Activated effector memory CD4-positive, alpha-beta T cell treated with anti-CD3 and anti-CD28 coated beads, Interleukin-2, amount 50 U/mL, for 16 hours (primary cell): ENCODE data around the gene CACNB2.

Source experiments
- DNase-seq: peaks from one replicate; pipeline ENCODE4 v3.0.0-alpha.2; 2020

Gene CACNB2

DNA sequence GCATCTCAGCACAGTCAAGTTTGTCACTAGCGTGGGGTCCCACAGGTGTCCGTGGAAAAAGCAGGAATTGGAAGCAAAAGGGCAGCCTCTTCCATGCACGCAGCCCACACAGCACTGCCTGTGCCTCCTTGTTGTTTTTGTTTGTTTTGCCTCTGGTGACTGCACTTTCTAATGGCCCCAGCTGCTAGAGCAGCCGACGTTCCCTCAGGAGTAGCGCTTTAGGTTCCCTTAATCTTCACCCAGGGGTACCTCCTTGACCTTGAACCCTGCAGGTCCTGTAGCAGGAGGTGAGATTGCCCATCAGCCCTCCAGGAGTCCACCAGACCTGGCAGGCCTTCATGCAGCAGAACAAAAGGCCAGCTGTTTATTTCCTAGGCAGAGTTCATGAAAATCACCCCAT lies 210.1 kb downstream of the CACNB2 start:
- no peak for DNase-seq

DNA sequence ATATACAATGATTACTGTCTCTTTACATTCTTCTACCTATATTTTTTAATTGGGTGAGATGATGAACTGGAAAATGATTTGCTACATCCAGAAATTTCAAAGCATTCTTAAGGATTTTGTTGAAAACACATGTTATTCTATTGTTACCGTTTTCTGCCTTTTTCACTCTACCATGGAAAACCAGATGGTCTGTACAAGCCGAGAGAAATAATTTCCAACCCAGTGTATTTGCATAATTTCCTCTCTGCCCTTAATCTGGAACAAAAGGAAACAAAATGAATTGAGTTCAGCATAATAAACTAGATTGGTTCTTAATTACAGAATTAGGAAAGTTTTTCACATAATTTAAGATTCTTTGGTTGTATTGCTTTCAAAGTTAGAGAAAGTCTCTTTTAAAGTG lies 211.2 kb downstream of the CACNB2 start:
- DNase-seq: no peak

- no peak for DNase-seq
Observed at GRCh38 chr10:18352175-18352574, 212.0 kb downstream of the CACNB2 start.

DNA sequence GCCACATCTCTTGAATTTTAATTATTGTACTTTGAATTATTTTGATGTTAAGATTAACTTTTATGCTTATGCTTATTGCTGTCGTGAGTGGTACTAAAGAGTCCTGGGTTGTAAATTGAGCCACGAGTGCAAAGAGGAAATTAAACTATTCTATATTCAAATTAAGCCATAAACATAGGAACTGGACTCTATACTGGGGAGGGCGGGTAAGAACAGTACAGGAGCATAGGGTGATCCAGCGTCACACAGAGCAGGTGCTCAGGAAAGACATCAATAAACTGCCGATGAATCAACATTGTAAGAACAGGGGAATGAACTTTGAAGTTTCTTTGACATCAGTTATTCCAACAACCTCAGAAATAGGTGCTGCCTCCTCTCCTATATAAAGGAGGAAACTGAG lies 219.6 kb downstream of the CACNB2 start:
- DNase-seq: no peak

- DNase-seq: no peak
Observed at GRCh38 chr10:18362892-18363291, 222.7 kb downstream of the CACNB2 start.

- DNase-seq: no peak
Observed at GRCh38 chr10:18364987-18365775, 225.0 kb downstream of the CACNB2 start.

- DNase-seq: no peak
Observed at GRCh38 chr10:18367840-18368239, 227.6 kb downstream of the CACNB2 start.

DNA sequence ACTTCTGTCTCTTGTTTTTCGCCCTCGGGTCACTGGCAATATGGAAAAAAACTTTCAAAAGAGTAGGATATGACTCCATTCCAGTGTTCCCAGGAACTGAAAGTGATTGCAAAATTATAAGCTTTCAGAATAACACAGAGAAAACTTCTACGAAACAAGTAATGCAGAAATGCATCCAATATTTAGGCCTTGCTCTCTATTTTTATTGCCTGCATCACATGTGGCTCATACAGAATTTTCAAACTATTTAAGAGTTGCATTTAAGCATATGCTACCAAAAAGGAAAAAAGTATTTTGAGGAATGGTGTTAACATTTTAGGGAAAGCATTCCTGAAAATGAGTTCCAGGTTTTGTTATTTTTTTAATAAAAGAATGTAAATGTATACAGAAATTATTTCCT lies 228.0 kb downstream of the CACNB2 start:
- DNase-seq: no peak

GRCh38 chr10:18368682-18369081 lies 228.5 kb downstream of the CACNB2 start:
- no peak for DNase-seq

DNA sequence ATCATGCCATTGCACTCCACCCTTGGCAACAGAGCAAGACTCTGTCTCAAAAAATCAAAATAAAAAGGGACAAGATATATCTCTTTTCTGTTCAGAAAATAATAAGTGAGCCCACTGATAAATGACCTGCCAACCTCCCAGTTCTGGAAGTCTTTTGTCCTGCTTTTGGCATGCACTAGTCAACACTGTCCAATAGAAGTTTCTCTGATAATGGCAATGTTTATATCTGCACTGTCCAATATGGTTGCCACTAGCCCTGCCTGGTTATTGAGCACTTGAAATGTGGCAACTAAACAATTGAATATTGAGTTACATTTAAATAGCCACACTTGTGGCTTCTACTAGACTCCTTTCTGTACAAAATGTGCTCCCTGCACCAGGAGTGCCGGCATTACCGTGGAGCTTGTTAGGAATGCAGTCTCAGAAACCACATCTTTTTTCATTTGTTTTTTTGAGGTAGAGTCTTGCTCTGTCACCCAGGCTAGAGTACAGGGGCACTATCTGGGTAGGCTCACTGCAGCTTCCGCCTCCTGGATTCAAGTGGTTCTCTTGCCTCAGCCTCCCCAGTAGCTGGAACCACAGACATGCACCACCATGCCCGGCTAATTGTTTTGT lies 229.7 kb downstream of the CACNB2 start:
- DNase-seq: no peak

DNA sequence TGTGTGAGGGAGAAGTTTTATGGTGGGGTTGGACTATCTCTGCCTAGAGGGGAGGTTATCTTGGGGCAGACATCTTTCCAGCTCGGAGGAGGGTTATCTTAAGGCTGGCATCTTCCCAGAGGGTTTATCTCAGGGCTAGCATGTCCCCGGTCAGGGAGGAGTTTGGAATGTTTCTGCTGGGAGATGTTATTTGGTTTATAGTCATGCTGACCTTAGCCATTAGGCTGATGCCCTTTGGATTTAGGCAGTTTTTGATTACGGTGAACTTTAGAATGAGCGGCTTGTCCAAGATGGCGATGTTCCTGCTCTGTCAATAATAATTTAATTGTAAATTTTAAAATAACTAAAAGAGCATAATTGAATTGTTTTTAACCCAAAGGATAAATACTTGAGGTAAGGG lies 236.4 kb downstream of the CACNB2 start:
- DNase-seq: no peak

- DNase-seq: no peak
Observed at GRCh38 chr10:18377898-18378297, 237.7 kb downstream of the CACNB2 start.

GRCh38 chr10:18378766-18379165 lies 238.5 kb downstream of the CACNB2 start:
- DNase-seq: no peak

DNA sequence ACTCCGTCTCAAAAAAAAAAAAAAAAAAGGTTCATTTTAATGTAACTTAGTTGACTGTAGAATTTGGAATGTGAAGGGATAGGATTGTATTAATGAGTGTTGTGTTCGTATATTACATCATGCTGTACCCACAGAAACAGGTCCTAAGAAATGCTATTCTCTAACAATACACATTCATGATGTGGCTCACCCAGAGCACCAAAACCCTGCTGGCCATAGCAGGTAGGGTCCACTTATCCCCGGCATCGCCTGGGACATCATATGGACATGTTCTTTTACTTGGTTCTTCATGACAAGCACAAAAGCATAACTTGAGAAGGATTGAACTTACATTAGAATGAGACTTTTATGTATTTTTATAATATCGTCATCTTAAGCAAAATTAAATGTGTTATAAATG lies 241.5 kb downstream of the CACNB2 start:
- DNase-seq: no peak

- DNase-seq: no peak
Observed at GRCh38 chr10:18397906-18398305, 257.7 kb downstream of the CACNB2 start.

DNA sequence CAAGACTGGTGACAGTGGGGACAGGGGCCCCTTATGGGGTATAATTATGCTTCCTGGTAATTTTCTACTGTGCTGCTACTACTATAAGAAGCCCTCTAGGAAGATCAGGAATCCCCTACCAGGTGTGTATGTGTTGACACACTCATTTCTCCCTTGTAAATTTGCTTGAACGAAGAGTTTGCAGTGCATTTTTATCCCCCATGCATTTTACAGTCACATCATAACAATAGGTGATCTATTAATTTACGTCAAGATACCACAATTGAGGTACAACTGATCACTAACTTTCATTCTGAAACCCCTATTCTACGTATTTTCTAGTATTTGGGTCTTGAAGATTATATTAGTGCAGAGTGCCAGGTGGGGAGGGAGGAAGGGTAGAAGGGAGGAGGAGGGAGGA lies 258.9 kb downstream of the CACNB2 start:
- DNase-seq: no peak

- no peak for DNase-seq
Observed at GRCh38 chr10:18400201-18400905, 260.1 kb downstream of the CACNB2 start.

GRCh38 chr10:18400906-18401245 lies 260.7 kb downstream of the CACNB2 start:
- no peak for DNase-seq

- no peak for DNase-seq
Observed at GRCh38 chr10:18401416-18402195, 261.4 kb downstream of the CACNB2 start.

GRCh38 chr10:18402853-18403252 lies 262.6 kb downstream of the CACNB2 start:
- no peak for DNase-seq

DNA sequence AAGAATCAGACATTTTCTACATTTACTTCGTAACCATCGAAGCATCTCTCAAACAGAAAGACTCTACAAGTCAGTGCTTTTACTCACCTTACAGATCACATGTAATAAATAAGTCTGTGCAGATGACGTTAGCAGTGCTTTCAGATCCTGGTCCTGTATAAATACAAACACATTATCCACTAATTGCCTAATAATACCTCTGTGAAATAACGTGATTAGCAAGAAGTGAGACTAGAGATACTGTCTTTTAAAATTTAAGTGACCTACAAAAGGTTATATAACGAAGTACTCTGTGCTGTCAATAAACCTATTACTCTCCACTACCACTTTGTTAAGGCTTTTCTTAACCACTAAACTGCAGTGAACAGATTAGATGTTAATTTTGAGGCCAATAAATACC lies 264.3 kb downstream of the CACNB2 start:
- DNase-seq: no peak

DNA sequence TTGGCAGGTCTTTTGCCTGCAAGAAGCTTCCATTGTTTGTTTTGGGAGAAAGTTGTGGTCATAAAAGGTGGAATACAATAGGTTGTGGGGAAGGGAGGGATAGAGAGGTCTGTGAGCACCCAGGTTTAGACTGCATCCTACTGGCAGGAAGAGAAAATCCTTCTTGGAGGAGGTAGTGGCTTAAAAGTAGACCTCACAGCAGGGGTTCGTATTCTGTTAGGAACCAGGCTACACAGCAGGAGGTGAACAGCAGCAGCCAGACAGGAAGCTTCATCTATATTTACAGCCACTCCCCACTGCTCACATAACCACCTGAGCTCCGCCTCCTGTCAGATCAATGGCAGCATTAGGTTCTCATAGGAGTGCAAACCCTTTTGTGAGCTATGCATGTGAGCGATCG lies 265.9 kb downstream of the CACNB2 start:
- DNase-seq: no peak

GRCh38 chr10:18409599-18410397 lies 269.6 kb downstream of the CACNB2 start:
- no peak for DNase-seq
